Neural progenitor cell (in vitro differentiated cells): ENCODE data around the gene ACTR1A. TPM values are rescaled to one million over a fixed set of nuclear protein-coding genes. Genes with fewer than 3 reads are reported as not detected.
"Not testable (repeated sequence)": the region's sequence is repeated elsewhere in the genome, so short reads cannot be mapped to it uniquely, and the experiment has no call there.

Source experiments
- DNase-seq: peaks from one replicate; pipeline ENCODE4 v3.0.0-alpha.2; 2016; ENCODE audit warnings: low spot score
- H2AFZ ChIP-seq: fragments of 200-600 bp; sonication (generic); replicated peaks from 2 replicates; pipeline ENCODE4 v1.6.1; 2016; ENCODE audit warnings: antibody characterized with exemption
- H3F3A ChIP-seq: fragments of 200-600 bp; sonication (generic); 2 replicates; pipeline ENCODE4 v1.6.1; 2016; ENCODE audit warnings: antibody characterized with exemption, low read depth
- H3K27ac ChIP-seq: fragments of 200-600 bp; sonication (generic); 2 replicates; pipeline ENCODE4 v1.5.1; 2016; ENCODE audit warnings: mild to moderate bottlenecking
- H3K27me3 ChIP-seq: fragments of 200-600 bp; sonication (generic); 2 replicates; pipeline ENCODE4 v1.6.1; 2016; ENCODE audit warnings: mild to moderate bottlenecking, moderate library complexity
- H3K36me3 ChIP-seq: fragments of 200-600 bp; sonication (generic); 2 replicates; pipeline ENCODE4 v1.5.1; 2016
- H3K4me1 ChIP-seq: fragments of 200-600 bp; sonication (generic); 2 replicates; pipeline ENCODE4 v1.6.1; 2016; ENCODE audit warnings: mixed run types
- H3K4me2 ChIP-seq: fragments of 200-600 bp; sonication (generic); 2 replicates; pipeline ENCODE4 v1.6.1; 2016
- H3K4me3 ChIP-seq: fragments of 200-600 bp; sonication (generic); 2 replicates; pipeline ENCODE4 v1.5.1; 2016
- H3K79me2 ChIP-seq: fragments of 200-600 bp; sonication (generic); 2 replicates; pipeline ENCODE4 v1.6.1; 2016; ENCODE audit warnings: low read depth
- H3K9ac ChIP-seq: fragments of 200-600 bp; sonication (generic); 2 replicates; pipeline ENCODE4 v1.6.1; 2016
- H3K9me3 ChIP-seq: fragments of 200-600 bp; sonication (generic); 2 replicates; pipeline ENCODE4 v1.5.1; 2016; ENCODE audit warnings: low read depth
- H4K20me1 ChIP-seq: fragments of 200-600 bp; sonication (generic); 2 replicates; pipeline ENCODE4 v1.6.1; 2016; ENCODE audit warnings: low read depth
- H3K27ac Mint-ChIP-seq: 3 replicates; pipeline ENCODE4 v1.8.0; 2021; ENCODE audit warnings: mixed read lengths
- H3K27me3 Mint-ChIP-seq: 2 replicates; pipeline ENCODE4 v1.8.0; 2022; ENCODE audit warnings: low read depth, mild to moderate bottlenecking, inconsistent platforms, moderate library complexity, mixed read lengths; ENCODE audit not compliant: insufficient read depth
- H3K36me3 Mint-ChIP-seq: 3 replicates; pipeline ENCODE4 v1.8.0; 2021; ENCODE audit warnings: mixed read lengths
- H3K4me1 Mint-ChIP-seq: 3 replicates; pipeline ENCODE4 v1.8.0; 2021; ENCODE audit warnings: mixed read lengths
- H3K4me3 Mint-ChIP-seq: 3 replicates; pipeline ENCODE4 v1.8.0; 2021; ENCODE audit warnings: mild to moderate bottlenecking, moderate library complexity, mixed read lengths
- H3K9me3 Mint-ChIP-seq: 3 replicates; pipeline ENCODE4 v1.8.0; 2020; ENCODE audit warnings: mixed read lengths
- CTCF ChIP-seq: fragments of 200-600 bp; sonication (generic); IDR thresholded peaks from 2 replicates; pipeline ENCODE4 v1.5.1; 2017; ENCODE audit warnings: antibody characterized with exemption, mild to moderate bottlenecking
- EZH2 ChIP-seq: fragments of 200-600 bp; sonication (generic); IDR thresholded peaks from 2 replicates; pipeline ENCODE4 v1.6.1; 2017; ENCODE audit warnings: antibody characterized with exemption, mild to moderate bottlenecking, moderate library complexity
- EZH2phosphoT487 ChIP-seq: fragments of 200-600 bp; sonication (generic); IDR thresholded peaks from 2 replicates; pipeline ENCODE4 v1.6.1; 2017; ENCODE audit warnings: antibody characterized with exemption
- total RNA-seq: library from RNA; depleted of rRNA; stranded (reverse); fragments of >200 nt; gene quantifications from 2 replicates; pipeline ENCODE4 v1.2.3, GENCODE V29; 2015; ENCODE audit warnings: low replicate concordance

Gene ACTR1A
- total RNA-seq, 1 donor from 2014 or later: 86.9 TPM

DNA sequence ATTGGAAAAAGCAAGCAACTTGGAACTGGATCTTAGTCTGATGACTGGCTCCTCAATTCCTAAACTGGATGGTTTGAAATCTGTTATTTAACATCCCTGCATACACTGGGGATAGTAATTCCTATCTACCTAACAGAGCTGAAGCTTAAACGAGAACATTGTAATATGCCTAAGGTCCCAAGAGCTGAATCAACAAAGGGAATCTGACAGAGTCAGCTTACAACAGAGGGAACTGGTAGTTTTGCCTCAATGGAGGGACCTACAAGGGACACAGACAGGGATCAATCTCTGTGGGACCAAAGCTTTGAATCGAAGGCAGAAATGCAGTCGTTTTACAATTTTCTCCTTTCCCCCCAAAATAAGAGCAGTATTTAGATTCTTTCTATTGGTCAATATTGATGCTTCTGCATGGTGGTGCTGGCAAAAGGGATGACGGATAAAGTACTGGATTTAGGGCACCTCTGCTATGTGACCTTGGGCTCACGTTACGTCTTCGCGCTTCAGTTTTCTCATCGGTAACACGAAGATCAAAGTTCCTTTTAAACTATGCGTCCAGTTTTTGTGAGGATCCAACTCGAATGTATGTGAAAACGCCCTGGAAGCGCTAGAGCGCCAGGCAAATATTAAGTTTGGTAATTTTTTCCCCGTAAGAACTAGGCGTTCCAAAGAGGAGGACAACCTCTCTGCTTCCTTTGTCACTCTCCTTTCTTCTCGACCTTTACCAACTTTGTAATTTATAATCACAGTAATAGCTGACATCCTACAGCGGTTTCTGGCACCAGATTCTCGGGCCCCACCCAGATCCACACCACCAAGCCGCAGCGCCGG, 1.1 kb downstream of the ACTR1A start:
- Histone ChIP-seq H3K79me2 (peaks cover 76% of the 10 kb centered on the region), H4K20me1 (peaks cover 66% of the 10 kb centered on the region)
- peaks cover 8% of the 10 kb centered on the region for H3K36me3 Mint-ChIP-seq

GRCh38 chr10:102500686-102501085, 1.8 kb downstream of the ACTR1A start:
- Histone ChIP-seq H3K4me1 (peaks cover 15% of the 10 kb centered on the region), H3F3A (peaks cover 22% of the 10 kb centered on the region), H3K4me3 (peak overlapping the region; percentile 84), H3K79me2 (peaks cover 76% of the 10 kb centered on the region), H4K20me1 (peaks cover 59% of the 10 kb centered on the region)
- H3K36me3 Mint-ChIP-seq, H3K27me3 ChIP-seq, H3K36me3 ChIP-seq, H3K27ac ChIP-seq, H3K9me3 Mint-ChIP-seq, DNase-seq, H3K9me3 ChIP-seq, H3K27me3 Mint-ChIP-seq, H3K4me1 Mint-ChIP-seq, H3K4me2 ChIP-seq, H3K27ac Mint-ChIP-seq, H3K4me3 Mint-ChIP-seq, H3K9ac ChIP-seq, H2AFZ ChIP-seq: not testable (repeated sequence)

More for the DNA sequence above, 1.1 kb downstream of the ACTR1A start:
- Histone ChIP-seq H3K9me3 (no peaks in the 10 kb centered on the region), H3K9ac (peak overlapping the region; percentile 59), H3K4me2 (peak overlapping the region; percentile 76), H3K27ac (no peak overlapping the region), H3K27me3 (no peaks in the 10 kb centered on the region), H3F3A (peaks cover 22% of the 10 kb centered on the region), H3K4me3 (peak overlapping the region; percentile 84), H3K36me3 (no peaks in the 10 kb centered on the region), H3K4me1 (peaks cover 15% of the 10 kb centered on the region), H2AFZ (no peak overlapping the region)
- TF ChIP-seq EZH2: no peak
- peaks cover 2% of the 10 kb centered on the region for H3K27me3 Mint-ChIP-seq
- H3K27ac Mint-ChIP-seq: no peak overlapping the region
- H3K4me3 Mint-ChIP-seq: no peak overlapping the region
- no peaks in the 10 kb centered on the region for H3K9me3 Mint-ChIP-seq
- H3K4me1 Mint-ChIP-seq: peaks cover 13% of the 10 kb centered on the region
- peak; percentile 26 for DNase-seq

GRCh38 chr10:102499356-102499755, 3.2 kb downstream of the ACTR1A start:
- H4K20me1 ChIP-seq: peaks cover 58% of the 10 kb centered on the region

DNA sequence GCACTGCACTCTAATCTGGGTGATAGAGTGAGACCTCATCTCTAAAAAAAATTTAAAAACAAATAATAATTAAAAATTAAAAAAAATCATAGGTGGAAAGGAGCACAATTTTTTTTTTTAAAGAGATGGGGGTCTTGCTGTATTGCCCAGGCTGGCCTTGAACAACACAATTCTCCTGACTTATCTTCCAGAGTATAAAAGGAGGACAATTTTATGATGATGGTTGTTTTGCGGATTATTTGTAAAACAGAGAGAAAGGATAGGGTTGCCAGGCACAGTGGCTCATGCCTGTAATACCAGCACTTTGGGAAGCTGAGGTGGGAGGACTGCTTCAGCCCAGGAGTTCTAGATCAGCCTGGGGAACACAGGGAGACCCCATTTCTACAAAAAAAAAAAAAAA, 5.0 kb downstream of the ACTR1A start:
- Histone ChIP-seq H4K20me1 (peaks cover 74% of the 10 kb centered on the region), H2AFZ (no peak overlapping the region), H3K27ac (no peak overlapping the region), H3K4me2 (no peak overlapping the region), H3K79me2 (peaks cover 92% of the 10 kb centered on the region), H3F3A (no peaks in the 10 kb centered on the region), H3K9me3 (no peaks in the 10 kb centered on the region), H3K4me1 (peaks cover 5% of the 10 kb centered on the region), H3K4me3 (no peak overlapping the region), H3K36me3 (no peaks in the 10 kb centered on the region), H3K9ac (no peak overlapping the region), H3K27me3 (no peaks in the 10 kb centered on the region)
- H3K4me3 Mint-ChIP-seq: no peak overlapping the region
- H3K4me1 Mint-ChIP-seq: no peaks in the 10 kb centered on the region
- TF ChIP-seq EZH2phosphoT487: no peak
- no peak for TF ChIP-seq CTCF
- no peak for TF ChIP-seq EZH2
- no peaks in the 10 kb centered on the region for H3K9me3 Mint-ChIP-seq
- H3K36me3 Mint-ChIP-seq: no peaks in the 10 kb centered on the region
- no peak overlapping the region for H3K27ac Mint-ChIP-seq
- peaks cover 7% of the 10 kb centered on the region for H3K27me3 Mint-ChIP-seq
- DNase-seq: no peak

More at GRCh38 chr10:102499356-102499755, 3.2 kb downstream of the ACTR1A start:
- Histone ChIP-seq H3K4me1 (peaks cover 9% of the 10 kb centered on the region), H3K27ac (no peak overlapping the region), H3K79me2 (peaks cover 76% of the 10 kb centered on the region), H3F3A (peaks cover 11% of the 10 kb centered on the region), H3K9ac (no peak overlapping the region), H3K27me3 (no peaks in the 10 kb centered on the region), H3K4me2 (no peak overlapping the region), H3K9me3 (no peaks in the 10 kb centered on the region), H2AFZ (no peak overlapping the region), H3K4me3 (no peak overlapping the region), H3K36me3 (no peaks in the 10 kb centered on the region)
- Mint-ChIP-seq H3K4me3 (peak overlapping the region; percentile 5), H3K27ac (no peak overlapping the region), H3K9me3 (no peaks in the 10 kb centered on the region), H3K4me1 (no peaks in the 10 kb centered on the region), H3K36me3 (no peaks in the 10 kb centered on the region), H3K27me3 (peaks cover 5% of the 10 kb centered on the region)
- no peak for DNase-seq
- TF ChIP-seq EZH2: no peak
- TF ChIP-seq EZH2phosphoT487: no peak
- TF ChIP-seq CTCF: no peak
